Mammary epithelial cell (primary cell): ENCODE measurements around the gene B4GALT2.

Experiments used
- CTCF ChIP-seq, 2 donors: IDR thresholded peaks in 1 of 2; conservative IDR thresholded peaks in 1 of 2; 2 replicates each; pipeline ENCODE4 v1.5.1; 2011 to 2012; ENCODE audit warnings: inconsistent platforms in 2 of 2, low read length in 2 of 2, mild to moderate bottlenecking in 2 of 2, control low read depth in 1 of 2, low read depth in 1 of 2; ENCODE audit not compliant: insufficient read depth in 1 of 2; ENCODE audit errors: extremely low read depth in 1 of 2
- EZH2 ChIP-seq: IDR thresholded peaks from 2 replicates; pipeline ENCODE4 v1.6.1; 2012; ENCODE audit warnings: low read length, inconsistent platforms, borderline replicate concordance

GRCh38 chr1:43930168-43930948 lies 48.7 kb upstream of the B4GALT2 start:
- TF ChIP-seq CTCF (conservative IDR thresholded peaks at IDR 0.05 in 1 of 2, IDR thresholded peaks at IDR 0.05 in 1 of 2; ENCODE audit: extremely low read depth in 1 of 2, insufficient read depth in 1 of 2, low read depth in 1 of 2, low read length in 2 of 2), result peak; percentile 51 to 61
- TF ChIP-seq EZH2, result no peak
